GM23248 (cell line): ENCODE results near the gene MAD2L2.

Experiments
- EZH2 ChIP-seq: fragments of 200-600 bp; sonication (generic); IDR thresholded peaks from 2 replicates; pipeline ENCODE4 v1.6.1; 2018; ENCODE audit warnings: antibody characterized with exemption, mild to moderate bottlenecking; ENCODE audit not compliant: insufficient read depth, poor library complexity, severe bottlenecking
- EZH2phosphoT487 ChIP-seq: fragments of 200-600 bp; sonication (generic); IDR thresholded peaks from 2 replicates; pipeline ENCODE4 v1.6.1; 2018; ENCODE audit warnings: antibody characterized with exemption, moderate library complexity, mild to moderate bottlenecking, low read depth; ENCODE audit not compliant: insufficient read depth

GRCh38 chr1:11673089-11673769 is 7.7 kb downstream of the MAD2L2 start:
- no peak for TF ChIP-seq EZH2phosphoT487
- no peak for TF ChIP-seq EZH2
